ENCODE data around the gene PRH1. TPM values are rescaled to one million over a fixed set of nuclear protein-coding genes. Genes with fewer than 3 reads are reported as not detected.

The PRH1 gene
- total and polyA plus RNA-seq, 2 of the 13 experiments (the other 11 are each of a cell fraction or from before 2014, with no cell fraction given) = 5.3 to 18.8 TPM

DNA sequence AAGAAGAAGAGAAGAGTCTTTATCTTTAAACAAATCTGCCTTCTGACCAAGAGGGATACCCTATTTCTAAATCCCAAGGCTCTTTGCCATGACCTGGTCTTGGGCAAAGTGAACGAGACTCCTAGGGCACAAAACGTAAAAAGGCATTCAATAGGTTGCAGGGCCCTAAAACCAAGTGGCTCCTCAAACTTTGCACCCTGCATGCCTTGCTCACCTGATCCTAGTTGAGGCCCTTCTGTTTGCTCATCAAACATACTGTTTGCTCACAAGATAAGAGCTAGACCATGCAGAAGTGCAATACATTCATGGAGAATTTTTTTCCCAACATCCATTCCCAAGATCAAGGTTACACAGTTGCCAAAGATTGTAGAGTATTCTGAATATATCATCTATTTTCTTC lies 7.9 kb upstream of the PRH1 start (continued):
- peak; percentile 94 for TF ChIP-seq RXRB (CRISPR knock-in tag; IDR thresholded peaks at IDR 0.05; ENCODE audit: borderline replicate concordance)
- peak; percentile 77 for TF ChIP-seq FOXA1 (IDR thresholded peaks at IDR 0.05)
- peak; percentile 99 for TF ChIP-seq FOXA1 (CRISPR knock-in tag; IDR thresholded peaks at IDR 0.05)
- 0 out of 2 replicates have a peak, but pooled peaks have one; percentile 15 for TF ChIP-seq ZNF143 (CRISPR knock-in tag; IDR thresholded peaks at IDR 0.05)
- TF ChIP-seq PCBP1 (IDR thresholded peaks at IDR 0.05; ENCODE audit: borderline replicate concordance, low read depth, low read length) = no peak
- TF ChIP-seq CENPX (CRISPR knock-in tag; IDR thresholded peaks at IDR 0.05) = no peak
- TF ChIP-seq TARDBP (CRISPR knock-in tag; IDR thresholded peaks at IDR 0.05) = peak; percentile 97
- no peak for TF ChIP-seq ZNF282 (IDR thresholded peaks at IDR 0.05; ENCODE audit: partially characterized antibody)
- TF ChIP-seq HMGXB3 (CRISPR knock-in tag; IDR thresholded peaks at IDR 0.05; ENCODE audit: borderline replicate concordance) = peak; percentile 88; the same call in 1 of the 2 replicates
- no peak for TF ChIP-seq ZNF724P (CRISPR knock-in tag; IDR thresholded peaks at IDR 0.05; ENCODE audit: borderline replicate concordance)
- 0 out of 2 replicates have a peak, but pooled peaks have one; percentile 3 for TF ChIP-seq SATB2 (CRISPR knock-in tag; IDR thresholded peaks at IDR 0.05)
- peak; percentile 52; the same call in 1 of the 2 replicates for TF ChIP-seq JUN (CRISPR knock-in tag; IDR thresholded peaks at IDR 0.05)
- TF ChIP-seq NFRKB (IDR thresholded peaks at IDR 0.05) = no peak
- no peak for TF ChIP-seq ZNF841 (CRISPR knock-in tag; IDR thresholded peaks at IDR 0.05; ENCODE audit: borderline replicate concordance)
- no peak for TF ChIP-seq EED (CRISPR knock-in tag; IDR thresholded peaks at IDR 0.05)
- TF ChIP-seq ZNF644 (CRISPR knock-in tag; IDR thresholded peaks at IDR 0.05; ENCODE audit: low read depth) = peak; percentile 100
- TF ChIP-seq, protein P1, sequence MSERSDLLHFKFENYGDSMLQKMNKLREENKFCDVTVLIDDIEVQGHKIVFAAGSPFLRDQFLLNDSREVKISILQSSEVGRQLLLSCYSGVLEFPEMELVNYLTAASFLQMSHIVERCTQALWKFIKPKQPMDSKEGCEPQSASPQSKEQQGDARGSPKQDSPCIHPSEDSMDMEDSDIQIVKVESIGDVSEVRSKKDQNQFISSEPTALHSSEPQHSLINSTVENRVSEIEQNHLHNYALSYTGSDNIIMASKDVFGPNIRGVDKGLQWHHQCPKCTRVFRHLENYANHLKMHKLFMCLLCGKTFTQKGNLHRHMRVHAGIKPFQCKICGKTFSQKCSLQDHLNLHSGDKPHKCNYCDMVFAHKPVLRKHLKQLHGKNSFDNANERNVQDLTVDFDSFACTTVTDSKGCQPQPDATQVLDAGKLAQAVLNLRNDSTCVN (CRISPR knock-in tag; IDR thresholded peaks at IDR 0.05; ENCODE audit: borderline replicate concordance) = peak; percentile 65; the same call in 1 of the 2 replicates
- TF ChIP-seq ATAD3A (CRISPR knock-in tag; IDR thresholded peaks at IDR 0.05) = no peak
- TF ChIP-seq ZNF17 (CRISPR knock-in tag; IDR thresholded peaks at IDR 0.05) = no peak
- peak; percentile 89 for TF ChIP-seq CBX5 (CRISPR knock-in tag; IDR thresholded peaks at IDR 0.05; ENCODE audit: borderline replicate concordance)
- TF ChIP-seq HNF1B (CRISPR knock-in tag; IDR thresholded peaks at IDR 0.05) = peak; percentile 92
- 0 out of 2 replicates have a peak, but pooled peaks have one; percentile 66 for TF ChIP-seq ZNF543 (CRISPR knock-in tag; IDR thresholded peaks at IDR 0.05)
- TF ChIP-seq, protein P2, sequence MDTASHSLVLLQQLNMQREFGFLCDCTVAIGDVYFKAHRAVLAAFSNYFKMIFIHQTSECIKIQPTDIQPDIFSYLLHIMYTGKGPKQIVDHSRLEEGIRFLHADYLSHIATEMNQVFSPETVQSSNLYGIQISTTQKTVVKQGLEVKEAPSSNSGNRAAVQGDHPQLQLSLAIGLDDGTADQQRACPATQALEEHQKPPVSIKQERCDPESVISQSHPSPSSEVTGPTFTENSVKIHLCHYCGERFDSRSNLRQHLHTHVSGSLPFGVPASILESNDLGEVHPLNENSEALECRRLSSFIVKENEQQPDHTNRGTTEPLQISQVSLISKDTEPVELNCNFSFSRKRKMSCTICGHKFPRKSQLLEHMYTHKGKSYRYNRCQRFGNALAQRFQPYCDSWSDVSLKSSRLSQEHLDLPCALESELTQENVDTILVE (CRISPR knock-in tag; IDR thresholded peaks at IDR 0.05) = peak; percentile 70; the same call in 1 of the 2 replicates
- TF ChIP-seq ATRX (CRISPR knock-in tag; IDR thresholded peaks at IDR 0.05; ENCODE audit: borderline replicate concordance) = no peak
- TF ChIP-seq ARNTL (CRISPR knock-in tag; IDR thresholded peaks at IDR 0.05) = peak; percentile 80
